Measurements from ENCODE around the gene GRAMD1B.

Gene GRAMD1B

GRCh38 chr11:123523539-123523938 is 93.5 kb downstream of the GRAMD1B start:
- DNase-seq (ENCODE audit: low read depth): no peak
- no peak overlapping the region for H3K4me3 ChIP-seq (ENCODE audit: low read depth, low read length)

- H3K4me3 ChIP-seq (ENCODE audit: low read depth, low read length): no peak overlapping the region
Measured at GRCh38 chr11:123525097-123525496, 95.0 kb downstream of the GRAMD1B start.

GRCh38 chr11:123525511-123525918 is 95.4 kb downstream of the GRAMD1B start:
- no peak for DNase-seq (ENCODE audit: low read depth)
- H3K4me3 ChIP-seq (ENCODE audit: low read depth, low read length): no peak overlapping the region

More at GRCh38 chr11:123525097-123525496, 95.0 kb downstream of the GRAMD1B start:
- no peak for DNase-seq (ENCODE audit: low read depth)

GRCh38 chr11:123526027-123526805 is 96.1 kb downstream of the GRAMD1B start:
- DNase-seq (ENCODE audit: low read depth): no peak
- no peak overlapping the region for H3K4me3 ChIP-seq (ENCODE audit: low read depth, low read length)

- no peak for DNase-seq (ENCODE audit: low read depth)
- H3K4me3 ChIP-seq (ENCODE audit: low read depth, low read length): no peak overlapping the region
Measured at GRCh38 chr11:123526918-123527317, 96.8 kb downstream of the GRAMD1B start.

GRCh38 chr11:123527526-123527925 is 97.5 kb downstream of the GRAMD1B start:
- DNase-seq (ENCODE audit: low read depth): no peak
- no peak overlapping the region for H3K4me3 ChIP-seq (ENCODE audit: low read depth, low read length)

GRCh38 chr11:123527947-123528346 is 97.9 kb downstream of the GRAMD1B start:
- DNase-seq (ENCODE audit: low read depth): no peak
- H3K4me3 ChIP-seq (ENCODE audit: low read depth, low read length): no peak overlapping the region

GRCh38 chr11:123531325-123531724 is 101.3 kb downstream of the GRAMD1B start:
- no peak for DNase-seq (ENCODE audit: low read depth)
- no peak overlapping the region for H3K4me3 ChIP-seq (ENCODE audit: low read depth, low read length)

- no peak overlapping the region for H3K4me3 ChIP-seq (ENCODE audit: low read depth, low read length)
- DNase-seq (ENCODE audit: low read depth): no peak
Measured at GRCh38 chr11:123532131-123532530, 102.1 kb downstream of the GRAMD1B start.

- H3K4me3 ChIP-seq (ENCODE audit: low read depth, low read length): no peak overlapping the region
- no peak for DNase-seq (ENCODE audit: low read depth)
Measured at GRCh38 chr11:123535401-123535800, 105.3 kb downstream of the GRAMD1B start.

GRCh38 chr11:123536690-123537437 is 106.8 kb downstream of the GRAMD1B start:
- H3K4me3 ChIP-seq (ENCODE audit: low read depth, low read length): no peak overlapping the region
- DNase-seq (ENCODE audit: low read depth): no peak

- no peak overlapping the region for H3K4me3 ChIP-seq (ENCODE audit: low read depth, low read length)
- DNase-seq (ENCODE audit: low read depth): no peak
Measured at GRCh38 chr11:123537726-123538125, 107.7 kb downstream of the GRAMD1B start.

GRCh38 chr11:123543797-123544196 is 113.7 kb downstream of the GRAMD1B start:
- DNase-seq (ENCODE audit: low read depth): no peak
- no peak overlapping the region for H3K4me3 ChIP-seq (ENCODE audit: low read depth, low read length)

GRCh38 chr11:123544631-123545375 is 114.7 kb downstream of the GRAMD1B start:
- no peak overlapping the region for H3K4me3 ChIP-seq (ENCODE audit: low read depth, low read length)
- DNase-seq (ENCODE audit: low read depth): no peak

- no peak for DNase-seq (ENCODE audit: low read depth)
- H3K4me3 ChIP-seq (ENCODE audit: low read depth, low read length): no peak overlapping the region
Measured at GRCh38 chr11:123545726-123546270, 115.7 kb downstream of the GRAMD1B start.

GRCh38 chr11:123546515-123546914 is 116.4 kb downstream of the GRAMD1B start:
- H3K4me3 ChIP-seq (ENCODE audit: low read depth, low read length): no peak overlapping the region
- DNase-seq (ENCODE audit: low read depth): no peak

GRCh38 chr11:123547180-123547579 is 117.1 kb downstream of the GRAMD1B start:
- no peak overlapping the region for H3K4me3 ChIP-seq (ENCODE audit: low read depth, low read length)
- DNase-seq (ENCODE audit: low read depth): no peak

GRCh38 chr11:123548774-123549173 is 118.7 kb downstream of the GRAMD1B start:
- H3K4me3 ChIP-seq (ENCODE audit: low read depth, low read length): no peak overlapping the region
- no peak for DNase-seq (ENCODE audit: low read depth)

- no peak for DNase-seq (ENCODE audit: low read depth)
- no peak overlapping the region for H3K4me3 ChIP-seq (ENCODE audit: low read depth, low read length)
Measured at GRCh38 chr11:123549926-123550917, 120.2 kb downstream of the GRAMD1B start.
